ENCODE measurements around the gene STK40. TPM values are rescaled to one million over a fixed set of nuclear protein-coding genes. Genes with fewer than 3 reads are reported as not detected.

The STK40 gene
- total and polyA plus RNA-seq, 9 of the 15 experiments (the other 6 are each of a cell fraction or from before 2014, with no cell fraction given), result 0.69 to 94.3 (median 39.1) TPM

- CTCF ChIA-PET (ENCODE audit: low intra/inter-chr PET ratio), result no interaction called here
- no peaks in the 10 kb centered on the region for H3K9me1 ChIP-seq (ENCODE audit: control insufficient read depth, insufficient read depth, low read length)
- H3K4me1 ChIP-seq (replicated peaks in 1 of 2; ENCODE audit: control insufficient read depth in 2 of 2, insufficient read depth in 2 of 2, low read length in 2 of 2), result peaks cover 24 to 45% of the 10 kb centered on the region in 2 experiments
- in situ Hi-C loops (cut with MboI), result no loop called here
- POLR2A ChIA-PET, result interaction anchor here (0.6 to 10.6 kb wide), 13 partner anchors 8 to 772 kb away, joined by 3 to 315 read pairs (median 4); partner anchors contain the start of gene STK40
- H2AFZ ChIP-seq (ENCODE audit: low read depth, low read length), result peak within 1 kb of the TSS; percentile 85
- FAIRE-seq, result peak; percentile 94
- no peaks in the 10 kb centered on the region for H3K9me3 ChIP-seq (replicated peaks; ENCODE audit: control insufficient read depth, insufficient read depth, low read depth, low read length)
- peak within 1 kb of the TSS; percentile 97 for H3K4me2 ChIP-seq (ENCODE audit: insufficient read depth, low read length)
- under 1% methylated on average over 60 of the region's 60 CpGs for WGBS (ENCODE audit: insufficient coverage, low coverage, missing lambda C conversion rate)
- peaks cover 32% of the 10 kb centered on the region for H3K79me2 ChIP-seq (ENCODE audit: control insufficient read depth, insufficient read depth, low read length)
- H3K27ac ChIP-seq (ENCODE audit: extremely low read depth, low read depth, low read length), result peak within 1 kb of the TSS; percentile 89
- peak; percentile 89 for ATAC-seq
- no peaks in the 10 kb centered on the region for H3K27me3 ChIP-seq (ENCODE audit: control insufficient read depth in 2 of 2, insufficient read depth in 2 of 2, low read length in 2 of 2)
- H3K36me3 ChIP-seq (ENCODE audit: control insufficient read depth, insufficient read depth, low read length), result peaks cover 18% of the 10 kb centered on the region
- BruUV-seq (replicated peaks), result no TSS peak
- peak within 1 kb of the TSS; percentile 90 to 96 for H3K9ac ChIP-seq (ENCODE audit: insufficient read depth in 1 of 2, low read depth in 2 of 2, low read length in 2 of 2)
- DNase-seq (ENCODE audit: extremely low read depth in 1 of 4, low spot score in 3 of 4), result peak; percentile 88 to 98 (median 92)
- H4K20me1 ChIP-seq (replicated peaks; ENCODE audit: control insufficient read depth, insufficient read depth, low read length), result no peaks in the 10 kb centered on the region
- H3K4me3 ChIP-seq, result peak within 1 kb of the TSS; percentile 71
- intact Hi-C loops (cut with micrococcal nuclease), result loop anchor here (1.0 kb wide), 1 partner anchor 11 kb away; no protein-coding TSS in a partner anchor
- TF ChIP-seq TBP (optimal IDR thresholded peaks at IDR 0.05; ENCODE audit: low read depth, low read length) (peak; percentile 93), REST (IDR thresholded peaks at IDR 0.05; ENCODE audit: borderline replicate concordance) (peak; percentile 98), REST (CRISPR knock-in tag; IDR thresholded peaks at IDR 0.05; ENCODE audit: low read depth) (0 out of 2 replicates have a peak, but pooled peaks have one; percentile 50), FOXA1 (IDR thresholded peaks at IDR 0.05; ENCODE audit: borderline replicate concordance) (no peak), POLR2A (conservative IDR thresholded peaks at IDR 0.05) (peak; percentile 98), GTF2E2 (tag; IDR thresholded peaks at IDR 0.05) (peak; percentile 94), CBFB (CRISPR knock-in tag; IDR thresholded peaks at IDR 0.05) (0 out of 2 replicates have a peak, but pooled peaks have one; percentile 62), TCF3 (CRISPR knock-in tag; IDR thresholded peaks at IDR 0.05) (peak; percentile 29; the same call in 1 of the 2 replicates), RBM39 (optimal IDR thresholded peaks at IDR 0.05; ENCODE audit: low read depth, low read length) (no peak), SMAD1 (IDR thresholded peaks at IDR 0.05; ENCODE audit: low read depth, low read length, partially characterized antibody) (peak; percentile 50)
- TF ChIP-seq, protein P1, sequence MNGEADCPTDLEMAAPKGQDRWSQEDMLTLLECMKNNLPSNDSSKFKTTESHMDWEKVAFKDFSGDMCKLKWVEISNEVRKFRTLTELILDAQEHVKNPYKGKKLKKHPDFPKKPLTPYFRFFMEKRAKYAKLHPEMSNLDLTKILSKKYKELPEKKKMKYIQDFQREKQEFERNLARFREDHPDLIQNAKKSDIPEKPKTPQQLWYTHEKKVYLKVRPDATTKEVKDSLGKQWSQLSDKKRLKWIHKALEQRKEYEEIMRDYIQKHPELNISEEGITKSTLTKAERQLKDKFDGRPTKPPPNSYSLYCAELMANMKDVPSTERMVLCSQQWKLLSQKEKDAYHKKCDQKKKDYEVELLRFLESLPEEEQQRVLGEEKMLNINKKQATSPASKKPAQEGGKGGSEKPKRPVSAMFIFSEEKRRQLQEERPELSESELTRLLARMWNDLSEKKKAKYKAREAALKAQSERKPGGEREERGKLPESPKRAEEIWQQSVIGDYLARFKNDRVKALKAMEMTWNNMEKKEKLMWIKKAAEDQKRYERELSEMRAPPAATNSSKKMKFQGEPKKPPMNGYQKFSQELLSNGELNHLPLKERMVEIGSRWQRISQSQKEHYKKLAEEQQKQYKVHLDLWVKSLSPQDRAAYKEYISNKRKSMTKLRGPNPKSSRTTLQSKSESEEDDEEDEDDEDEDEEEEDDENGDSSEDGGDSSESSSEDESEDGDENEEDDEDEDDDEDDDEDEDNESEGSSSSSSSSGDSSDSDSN (IDR thresholded peaks at IDR 0.05; ENCODE audit: borderline replicate concordance in 1 of 2, low read depth in 2 of 2, low read length in 2 of 2), result peak; percentile 84 to 93; a peak in 3 of 4 replicates
These were observed 11.9 kb upstream of the STK40 start, which contains the start of gene LSM10 for GRCh38 chr1:36397378-36398230. Gene LSM10 (minus strand): TSS chr1:36397908. CDS start chr1:36394129, 3,779 bp downstream.
